ENCODE data around the gene CHST2.
A peak's percentile ranks its signal among the peaks of the same experiment; 100 is the strongest.
"Not testable (repeated sequence)": the region's sequence is repeated elsewhere in the genome, so short reads cannot be mapped to it uniquely, and the experiment has no call there.

The CHST2 gene

DNA sequence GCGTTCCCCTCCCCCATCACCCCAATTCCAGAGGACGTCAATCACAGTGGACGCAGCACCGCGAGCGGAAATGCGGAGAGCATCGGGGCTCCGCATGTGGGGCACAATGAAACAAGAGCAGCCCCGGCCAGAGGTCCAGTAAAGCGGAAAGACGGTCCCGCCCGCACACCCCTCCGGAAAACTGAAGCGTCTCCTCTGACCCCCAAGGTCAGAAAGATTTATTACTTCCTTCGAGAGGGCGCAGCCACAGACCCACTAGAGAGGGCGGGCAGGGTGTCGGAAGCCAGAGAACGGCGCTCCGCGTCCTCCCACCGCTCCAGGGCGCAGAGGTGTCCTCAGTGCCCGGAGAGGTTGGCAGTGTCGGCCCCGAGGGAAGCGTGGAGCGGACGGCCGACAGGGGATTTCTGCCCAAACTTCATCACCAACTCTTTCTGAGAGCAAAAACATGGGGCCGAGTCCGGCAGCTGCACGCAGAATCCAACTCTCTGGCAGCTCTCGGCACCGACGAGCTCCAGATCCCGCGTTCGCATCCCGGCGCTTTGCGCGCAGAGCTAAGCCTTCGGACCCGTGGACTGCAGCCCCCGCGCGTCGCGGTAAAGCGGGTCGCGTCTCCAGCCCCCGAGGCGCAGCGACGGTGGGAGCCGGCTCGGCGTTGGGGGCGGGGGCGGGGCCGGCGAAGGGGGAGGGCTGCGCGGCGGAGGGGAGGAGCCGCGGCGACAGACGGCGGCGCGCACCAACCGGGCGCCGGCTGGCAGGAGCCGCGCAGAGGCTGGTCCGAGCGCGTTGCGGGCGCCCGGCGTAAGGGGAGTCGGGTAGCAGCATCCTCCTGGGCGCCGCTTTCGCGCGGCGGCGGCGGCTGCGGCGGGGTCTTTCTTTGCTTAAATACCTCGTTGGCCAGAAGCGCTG lies at the start of gene CHST2:
Gene CHST2 (plus strand): TSS at position 763 of the 906 bp plus-strand sequence. CDS start 1,046 bp downstream, outside the sequence.
- peak; percentile 61 for FAIRE-seq
- peak; percentile 87 for DNase-seq (ENCODE audit: insufficient read length, low spot score)

DNA sequence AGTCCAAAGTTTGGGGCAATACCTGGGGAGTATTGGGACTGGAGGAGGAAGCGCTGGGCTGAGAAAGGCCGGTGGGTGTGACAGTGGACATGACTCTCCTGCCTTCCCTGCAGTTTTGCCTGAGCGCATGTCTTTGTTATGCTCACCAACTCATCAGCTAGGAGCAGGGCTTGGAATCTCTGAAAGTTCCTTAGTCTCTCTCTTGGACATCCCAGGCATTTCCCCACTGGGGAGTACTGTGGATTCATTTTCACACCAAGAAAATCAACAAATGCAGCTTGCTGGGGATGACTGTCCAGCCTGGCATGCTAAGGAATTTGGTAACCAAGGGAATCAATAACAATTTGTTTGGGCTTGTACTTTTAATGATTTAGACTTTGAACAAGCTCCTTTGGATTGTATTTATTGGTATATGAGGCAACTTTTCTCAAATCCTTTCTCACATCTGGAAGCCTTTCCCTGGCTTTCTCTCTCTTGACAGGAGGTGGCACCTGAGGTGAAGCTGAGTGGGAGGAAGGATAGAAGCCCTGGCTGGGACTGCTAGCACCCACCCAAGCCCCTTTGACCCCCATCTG lies 48.5 kb upstream of the CHST2 start:
- FAIRE-seq (no peak), DNase-seq (ENCODE audit: insufficient read length, low spot score) (no peak)

DNA sequence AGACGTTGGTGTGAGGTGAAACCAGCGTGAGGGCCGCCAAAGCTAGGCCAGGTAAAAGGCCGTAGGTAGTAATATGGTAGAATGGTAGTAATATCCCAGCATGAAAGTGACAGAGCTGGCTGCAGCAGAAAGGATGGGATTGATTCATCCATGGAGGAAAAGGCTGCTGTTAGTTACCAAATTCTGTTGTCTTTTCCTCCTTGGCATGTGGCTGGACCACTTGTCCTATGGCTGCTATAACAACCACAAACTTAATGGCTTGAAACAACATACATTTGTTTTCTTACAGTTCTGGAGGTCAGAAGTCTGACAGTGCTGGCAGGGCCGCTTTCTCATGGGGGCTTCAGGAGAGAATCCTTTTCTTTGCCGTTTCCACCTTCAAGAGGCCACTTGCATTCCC lies 47.8 kb upstream of the CHST2 start:
- DNase-seq (ENCODE audit: insufficient read length, low spot score), result no peak
- FAIRE-seq, result no peak

- FAIRE-seq; DNase-seq (ENCODE audit: insufficient read length, low spot score): not testable (repeated sequence)
Observed at GRCh38 chr3:143072298-143073020, 47.1 kb upstream of the CHST2 start.

DNA sequence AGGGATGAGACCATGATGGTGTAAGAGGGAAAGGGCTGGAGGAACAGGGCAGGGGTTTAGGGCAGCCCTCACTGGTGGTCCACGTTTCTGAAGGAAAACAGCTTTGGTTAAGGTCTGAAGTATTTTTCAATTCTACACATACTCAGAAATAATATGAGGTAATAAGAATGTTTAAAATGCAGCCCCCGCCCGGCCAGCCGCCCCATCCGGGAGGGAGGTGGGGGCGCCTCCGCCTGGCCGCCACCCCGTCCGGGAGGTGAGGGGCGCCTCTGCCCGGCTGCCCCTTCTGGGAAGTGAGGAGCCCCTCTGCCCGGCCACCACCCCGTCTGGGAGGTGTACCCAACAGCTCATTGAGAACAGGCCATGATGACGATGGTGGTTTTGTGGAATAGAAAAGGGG lies 46.0 kb upstream of the CHST2 start:
- not testable (repeated sequence) for FAIRE-seq; DNase-seq (ENCODE audit: insufficient read length, low spot score)

- not testable (repeated sequence) for FAIRE-seq
Observed at GRCh38 chr3:143073983-143074382, 45.6 kb upstream of the CHST2 start.

GRCh38 chr3:143078883-143079282 lies 40.7 kb upstream of the CHST2 start:
- FAIRE-seq (no peak), DNase-seq (ENCODE audit: insufficient read length, low spot score) (no peak)

More at GRCh38 chr3:143073983-143074382, 45.6 kb upstream of the CHST2 start:
- not testable (repeated sequence) for DNase-seq (ENCODE audit: insufficient read length, low spot score)

DNA sequence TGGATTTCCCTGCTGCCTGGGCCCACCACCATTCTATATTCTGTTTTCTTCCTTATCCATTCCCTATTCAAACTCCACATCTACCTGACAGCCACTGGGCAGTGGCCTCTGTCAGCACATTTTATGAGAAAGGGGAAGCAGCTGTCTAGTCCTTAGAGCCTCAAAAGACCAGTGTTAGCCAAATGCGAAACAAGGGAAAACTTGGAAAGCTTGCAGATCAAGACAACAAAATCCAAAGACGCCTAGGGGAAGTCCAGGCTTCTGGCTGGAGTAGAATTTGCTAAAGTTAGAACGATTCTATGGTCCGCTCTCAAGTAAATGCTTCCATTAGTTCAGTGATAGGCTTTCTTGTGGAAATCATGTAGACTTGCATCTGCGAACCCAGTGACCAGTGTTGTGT lies 39.4 kb upstream of the CHST2 start:
- FAIRE-seq (no peak), DNase-seq (ENCODE audit: insufficient read length, low spot score) (no peak)

- DNase-seq (ENCODE audit: insufficient read length, low spot score), result no peak
- no peak for FAIRE-seq
Observed at GRCh38 chr3:143081365-143081764, 38.2 kb upstream of the CHST2 start.

DNA sequence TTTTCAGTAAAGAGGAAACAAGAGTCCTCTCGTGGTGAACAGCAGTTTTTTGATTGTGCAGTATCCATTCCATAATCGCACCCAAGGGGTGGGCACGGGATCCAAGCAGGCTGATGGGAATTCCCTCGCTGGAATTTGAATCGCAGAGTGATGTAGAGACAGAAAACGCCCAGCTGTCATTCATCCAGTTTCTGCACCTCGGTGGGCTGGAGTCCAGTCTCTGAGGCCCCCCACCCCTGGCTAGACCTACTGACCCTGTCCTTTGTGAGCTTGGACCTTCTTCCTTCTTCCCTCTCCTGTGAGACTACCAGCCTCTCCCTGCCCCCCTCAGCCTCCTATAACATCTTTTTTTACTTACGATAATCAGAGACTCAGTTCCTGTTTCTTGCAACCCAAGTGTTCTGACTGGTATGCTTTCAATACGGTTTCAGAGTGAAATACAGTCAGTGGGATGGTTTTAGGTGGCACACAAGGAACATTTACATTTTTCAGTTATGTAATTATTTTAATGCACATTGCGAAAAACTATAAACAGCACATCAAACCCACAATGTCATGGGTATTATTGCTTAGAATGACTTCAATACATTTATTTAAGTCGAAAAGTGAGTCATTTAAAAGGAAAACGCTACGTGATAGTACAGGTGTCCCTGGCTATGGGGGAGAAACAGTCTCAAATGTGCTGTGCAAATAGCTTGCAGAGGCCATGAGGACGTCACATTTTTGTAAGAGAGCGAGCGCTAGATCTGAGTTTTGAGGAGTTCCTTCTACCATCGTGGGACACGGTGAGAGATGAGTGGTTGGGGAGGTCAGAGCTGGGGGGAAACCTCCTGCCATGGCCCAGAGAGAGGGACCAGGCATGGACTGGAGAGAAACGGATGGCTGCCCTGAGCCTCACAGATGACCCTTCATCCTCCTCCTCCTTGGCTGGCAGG lies 37.5 kb upstream of the CHST2 start:
- DNase-seq (ENCODE audit: insufficient read length, low spot score) (peak; percentile 45), FAIRE-seq (peak; percentile 95)

GRCh38 chr3:143083781-143084180 lies 35.8 kb upstream of the CHST2 start:
- FAIRE-seq (no peak), DNase-seq (ENCODE audit: insufficient read length, low spot score) (no peak)

GRCh38 chr3:143084856-143085731 lies 34.5 kb upstream of the CHST2 start:
- peak; percentile 58 for DNase-seq (ENCODE audit: insufficient read length, low spot score)
- peak; percentile 85 for FAIRE-seq

- FAIRE-seq, result no peak
- no peak for DNase-seq (ENCODE audit: insufficient read length, low spot score)
Observed at GRCh38 chr3:143088835-143089234, 30.7 kb upstream of the CHST2 start.

DNA sequence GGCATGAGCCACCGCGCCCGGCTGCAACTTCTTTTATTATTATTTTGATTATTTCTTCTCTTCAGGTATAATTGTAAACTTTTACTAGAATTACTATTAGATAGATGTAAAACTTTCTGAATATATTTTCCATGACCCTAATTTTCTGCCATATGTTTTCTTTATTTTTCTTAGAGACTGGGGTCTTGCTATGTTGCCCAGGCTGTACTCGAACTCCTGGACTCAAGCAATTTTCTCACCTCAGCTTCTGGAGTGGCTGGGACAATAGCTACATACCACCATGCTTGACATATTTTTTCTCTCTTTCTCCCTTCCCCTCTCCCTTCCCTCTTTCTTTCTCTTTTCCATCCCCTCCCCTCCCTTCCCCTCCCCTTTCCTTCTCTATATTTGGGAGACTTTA lies 29.6 kb upstream of the CHST2 start:
- FAIRE-seq (no peak), DNase-seq (ENCODE audit: insufficient read length, low spot score) (no peak)

DNA sequence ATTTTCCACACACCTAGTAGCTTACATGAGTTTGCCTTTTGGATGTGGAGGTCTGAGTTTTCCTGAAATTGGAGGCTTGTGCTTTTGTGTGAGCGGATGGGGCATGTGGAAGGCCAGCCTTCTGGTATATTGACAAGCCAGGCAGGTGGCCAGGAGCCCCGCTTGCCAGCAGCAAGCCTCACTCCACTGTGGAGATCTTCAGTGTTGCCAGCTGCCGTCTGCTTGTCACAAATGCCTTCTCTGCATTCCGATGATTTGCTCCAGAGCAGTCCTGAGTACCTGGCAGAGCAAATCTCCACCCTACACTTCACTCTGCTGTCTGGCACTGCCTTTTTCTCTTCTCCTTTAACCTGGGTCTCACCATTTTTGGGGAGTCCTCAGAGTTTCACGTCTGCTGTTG lies 29.1 kb upstream of the CHST2 start:
- no peak for DNase-seq (ENCODE audit: insufficient read length, low spot score)
- no peak for FAIRE-seq

DNA sequence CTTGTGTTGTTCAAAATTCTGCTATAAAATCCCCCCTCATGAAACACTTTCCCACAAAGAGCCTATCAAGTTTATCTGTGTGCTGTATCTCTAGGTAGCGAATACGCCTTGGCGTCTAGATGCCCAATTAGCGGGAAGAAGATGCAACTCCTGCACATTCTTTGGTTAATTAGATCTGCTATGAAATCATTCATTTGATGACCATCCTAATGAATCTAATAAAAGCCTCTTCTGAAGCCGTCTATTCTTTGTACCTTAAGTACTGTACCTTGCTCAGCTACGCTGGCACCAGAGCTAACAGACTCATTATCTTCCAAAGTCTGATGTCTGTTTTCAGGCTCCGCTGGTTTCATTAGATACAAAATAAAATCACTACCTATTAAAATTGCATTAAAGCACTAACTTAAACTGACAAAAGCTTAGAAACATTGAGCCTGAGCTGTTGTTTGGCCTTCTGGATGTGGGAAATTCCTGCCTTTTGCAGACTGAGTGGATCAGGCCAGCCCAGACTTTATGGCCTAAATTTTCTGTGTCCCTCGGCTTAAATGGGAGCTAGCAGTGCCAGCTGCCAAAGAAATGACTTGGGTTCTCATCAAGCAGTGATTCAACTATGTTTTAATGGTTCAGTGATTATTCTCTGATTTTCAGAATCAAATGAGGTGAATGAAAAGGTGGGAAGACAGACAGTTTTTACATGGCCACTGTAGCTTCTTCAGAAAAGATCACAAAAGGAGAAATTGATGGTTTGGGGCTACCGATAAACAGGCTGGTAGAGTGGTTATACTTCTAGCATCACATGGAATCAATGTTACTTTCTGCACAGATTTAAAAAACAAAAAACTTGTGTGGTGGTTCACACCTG lies 28.4 kb upstream of the CHST2 start:
- FAIRE-seq, result no peak

GRCh38 chr3:143092191-143092590 lies 27.4 kb upstream of the CHST2 start:
- no peak for DNase-seq (ENCODE audit: insufficient read length, low spot score)
- FAIRE-seq, result no peak

More for the DNA sequence above, 28.4 kb upstream of the CHST2 start:
- DNase-seq (ENCODE audit: insufficient read length, low spot score), result no peak

GRCh38 chr3:143095813-143096212 lies 23.8 kb upstream of the CHST2 start:
- DNase-seq (ENCODE audit: insufficient read length, low spot score), result no peak
- no peak for FAIRE-seq

All from GM19239 (cell line).